DMS 273 treated with DMSO at 0.1 percent for 48 hours (cell line): ENCODE results near the gene CXCL12.

Source experiments
- DNase-seq: peaks from one replicate; lab custom pipeline; 2025; lab: John Stamatoyannopoulos, UW

CXCL12 gene

GRCh38 chr10:44334091-44334490 is 50.8 kb downstream of the CXCL12 start:
- no peak for DNase-seq

GRCh38 chr10:44333511-44333910 is 51.4 kb downstream of the CXCL12 start:
- DNase-seq, result no peak

- no peak for DNase-seq
These were observed 52.4 kb downstream of the CXCL12 start for GRCh38 chr10:44332465-44332864.

- no peak for DNase-seq
These were observed 54.5 kb downstream of the CXCL12 start for GRCh38 chr10:44330431-44330830.

GRCh38 chr10:44327461-44327860 is 57.4 kb downstream of the CXCL12 start:
- DNase-seq, result no peak
